Activated naive CD4-positive, alpha-beta T cell treated with anti-CD3 and anti-CD28 coated beads, Interleukin-2, amount 10 ng/mL, durations not matched to agents 5 hours and 36 hours (primary cell): Measurements from ENCODE around the gene SLC35F5. TPM values are rescaled to one million over a fixed set of nuclear protein-coding genes. Genes with fewer than 3 reads are reported as not detected.

Source experiments
- microRNA-seq: library from miRNA; unstranded; fragments of <30 nt; microRNA quantifications from one replicate; pipeline ENCODE4 v1.2.0, GENCODE V29; 2022; ENCODE audit warnings: borderline microRNAs expressed, borderline replicate concordance
- total RNA-seq, 2 experiments: library from RNA; stranded (reverse); gene quantifications; one replicate each; pipeline ENCODE4 v1.2.3, GENCODE V29; 2021

Gene SLC35F5, protein sequence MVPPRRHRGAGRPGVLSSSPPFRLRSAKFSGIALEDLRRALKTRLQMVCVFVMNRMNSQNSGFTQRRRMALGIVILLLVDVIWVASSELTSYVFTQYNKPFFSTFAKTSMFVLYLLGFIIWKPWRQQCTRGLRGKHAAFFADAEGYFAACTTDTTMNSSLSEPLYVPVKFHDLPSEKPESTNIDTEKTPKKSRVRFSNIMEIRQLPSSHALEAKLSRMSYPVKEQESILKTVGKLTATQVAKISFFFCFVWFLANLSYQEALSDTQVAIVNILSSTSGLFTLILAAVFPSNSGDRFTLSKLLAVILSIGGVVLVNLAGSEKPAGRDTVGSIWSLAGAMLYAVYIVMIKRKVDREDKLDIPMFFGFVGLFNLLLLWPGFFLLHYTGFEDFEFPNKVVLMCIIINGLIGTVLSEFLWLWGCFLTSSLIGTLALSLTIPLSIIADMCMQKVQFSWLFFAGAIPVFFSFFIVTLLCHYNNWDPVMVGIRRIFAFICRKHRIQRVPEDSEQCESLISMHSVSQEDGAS
- 10 to 100 TPM; 15.2 to 17.4 TPM for total RNA-seq

DNA sequence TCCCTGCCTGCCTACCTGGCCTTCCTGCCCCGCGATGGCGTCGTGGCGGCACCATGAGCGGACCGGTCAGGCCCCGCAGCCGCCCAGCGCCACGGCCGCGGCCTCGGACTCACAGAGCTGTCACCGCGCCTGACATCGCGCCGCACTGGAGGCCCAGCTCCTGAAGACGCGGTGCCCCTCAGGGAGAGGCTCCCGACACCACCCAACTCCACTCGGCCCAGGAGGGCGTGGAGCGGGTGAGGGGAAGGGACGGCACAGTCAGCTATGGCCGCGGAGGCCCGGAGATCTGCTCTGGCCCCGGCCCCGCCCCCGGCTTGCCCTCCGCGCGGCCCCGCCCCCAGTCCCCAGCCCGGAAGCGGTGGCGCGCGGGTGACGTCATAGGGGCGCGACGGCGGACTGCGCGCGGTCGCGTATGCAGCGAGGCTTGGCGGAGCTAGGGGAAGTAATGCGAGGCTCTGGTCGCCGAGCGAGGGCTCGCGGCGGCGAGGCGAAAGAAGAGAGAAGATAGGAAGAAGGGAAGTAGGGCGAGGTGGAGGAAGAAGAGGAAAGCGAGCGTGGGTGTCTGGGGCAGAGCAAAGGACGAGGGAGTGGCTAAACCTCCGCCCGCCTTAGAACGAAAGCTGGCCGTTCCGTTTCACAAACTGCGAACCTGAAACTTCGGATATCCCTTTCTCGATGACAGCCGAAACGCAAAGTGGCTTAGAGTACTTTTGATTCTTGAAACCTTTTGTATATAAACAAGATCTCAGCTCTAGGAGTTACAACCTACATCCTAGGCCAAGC lies at the start of gene SLC35F5:
Gene SLC35F5, minus strand, starts transcription at position 288 of the 783 bp plus-strand sequence. Its CDS starts 233 bp downstream, at position 55.

Small RNA genes lying within 50 kb of the gene (microRNA-seq; reads per million reads assigned to microRNA genes)
- not detected for gene MIR4782

Other genes with a start within 250 kb of the SLC35F5 start
- gene RABL2A, start 129.4 kb downstream of the SLC35F5 start, total RNA-seq: 10 to 100 TPM; 17.8 to 20.4 TPM
- 100 to 1,000 TPM; 507 to 519 TPM for gene ACTR3, start 133.4 kb upstream of the SLC35F5 start, total RNA-seq